ENCODE results near the gene FRMD4A. TPM values are rescaled to one million over a fixed set of nuclear protein-coding genes. Genes with fewer than 3 reads are reported as not detected.

The FRMD4A gene
- total and polyA plus RNA-seq, 10 of the 15 experiments (the other 5 are each of a cell fraction or from before 2014, with no cell fraction given): 17.8 to 75.2 (median 39.1) TPM

DNA sequence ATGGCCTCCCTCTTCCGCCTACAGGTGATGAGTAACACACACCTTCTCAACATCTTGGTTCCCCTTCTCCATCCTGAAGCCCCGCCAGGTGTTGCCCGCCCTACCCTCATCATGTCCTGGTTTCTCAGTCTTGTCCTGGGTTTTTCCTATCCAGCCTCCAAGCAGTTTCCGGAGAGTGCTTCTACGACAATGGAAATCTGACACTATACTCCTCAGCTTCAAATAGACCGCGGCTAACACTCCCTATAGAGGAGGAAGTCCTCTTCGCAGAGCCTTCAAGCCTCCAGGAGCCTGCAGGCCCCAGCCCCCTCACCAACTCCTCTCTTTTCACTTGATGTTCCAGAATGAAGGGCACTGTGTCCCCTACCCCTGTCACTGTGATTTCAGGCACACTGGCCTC is 596.6 kb downstream of the FRMD4A start (continued):
- TF ChIP-seq SPI1 (IDR thresholded peaks at IDR 0.05; ENCODE audit: borderline replicate concordance, insufficient read depth, low read depth, low read length): no peak
- no peak for TF ChIP-seq SREBF1 (IDR thresholded peaks at IDR 0.05; ENCODE audit: low read length)
- TF ChIP-seq RELA (IDR thresholded peaks at IDR 0.05; ENCODE audit: borderline replicate concordance, partially characterized antibody): no peak
- no peak for TF ChIP-seq ESRRA (IDR thresholded peaks at IDR 0.05; ENCODE audit: low read length)
- TF ChIP-seq HDGF (IDR thresholded peaks at IDR 0.05): no peak
- TF ChIP-seq, protein P1, sequence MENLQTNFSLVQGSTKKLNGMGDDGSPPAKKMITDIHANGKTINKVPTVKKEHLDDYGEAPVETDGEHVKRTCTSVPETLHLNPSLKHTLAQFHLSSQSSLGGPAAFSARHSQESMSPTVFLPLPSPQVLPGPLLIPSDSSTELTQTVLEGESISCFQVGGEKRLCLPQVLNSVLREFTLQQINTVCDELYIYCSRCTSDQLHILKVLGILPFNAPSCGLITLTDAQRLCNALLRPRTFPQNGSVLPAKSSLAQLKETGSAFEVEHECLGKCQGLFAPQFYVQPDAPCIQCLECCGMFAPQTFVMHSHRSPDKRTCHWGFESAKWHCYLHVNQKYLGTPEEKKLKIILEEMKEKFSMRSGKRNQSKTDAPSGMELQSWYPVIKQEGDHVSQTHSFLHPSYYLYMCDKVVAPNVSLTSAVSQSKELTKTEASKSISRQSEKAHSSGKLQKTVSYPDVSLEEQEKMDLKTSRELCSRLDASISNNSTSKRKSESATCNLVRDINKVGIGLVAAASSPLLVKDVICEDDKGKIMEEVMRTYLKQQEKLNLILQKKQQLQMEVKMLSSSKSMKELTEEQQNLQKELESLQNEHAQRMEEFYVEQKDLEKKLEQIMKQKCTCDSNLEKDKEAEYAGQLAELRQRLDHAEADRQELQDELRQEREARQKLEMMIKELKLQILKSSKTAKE (IDR thresholded peaks at IDR 0.05; ENCODE audit: low read depth, poor library complexity, severe bottlenecking): no peak
- TF ChIP-seq CREM (IDR thresholded peaks at IDR 0.05; ENCODE audit: low read depth): no peak
- no peak for TF ChIP-seq GABPA (IDR thresholded peaks at IDR 0.05; ENCODE audit: low read depth)
- no peak for TF ChIP-seq MEF2B (IDR thresholded peaks at IDR 0.05; ENCODE audit: partially characterized antibody, poor library complexity, severe bottlenecking)
- TF ChIP-seq, protein P2, sequence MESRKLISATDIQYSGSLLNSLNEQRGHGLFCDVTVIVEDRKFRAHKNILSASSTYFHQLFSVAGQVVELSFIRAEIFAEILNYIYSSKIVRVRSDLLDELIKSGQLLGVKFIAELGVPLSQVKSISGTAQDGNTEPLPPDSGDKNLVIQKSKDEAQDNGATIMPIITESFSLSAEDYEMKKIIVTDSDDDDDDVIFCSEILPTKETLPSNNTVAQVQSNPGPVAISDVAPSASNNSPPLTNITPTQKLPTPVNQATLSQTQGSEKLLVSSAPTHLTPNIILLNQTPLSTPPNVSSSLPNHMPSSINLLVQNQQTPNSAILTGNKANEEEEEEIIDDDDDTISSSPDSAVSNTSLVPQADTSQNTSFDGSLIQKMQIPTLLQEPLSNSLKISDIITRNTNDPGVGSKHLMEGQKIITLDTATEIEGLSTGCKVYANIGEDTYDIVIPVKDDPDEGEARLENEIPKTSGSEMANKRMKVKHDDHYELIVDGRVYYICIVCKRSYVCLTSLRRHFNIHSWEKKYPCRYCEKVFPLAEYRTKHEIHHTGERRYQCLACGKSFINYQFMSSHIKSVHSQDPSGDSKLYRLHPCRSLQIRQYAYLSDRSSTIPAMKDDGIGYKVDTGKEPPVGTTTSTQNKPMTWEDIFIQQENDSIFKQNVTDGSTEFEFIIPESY (IDR thresholded peaks at IDR 0.05): no peak
- no peak for TF ChIP-seq NFIC (IDR thresholded peaks at IDR 0.05; ENCODE audit: low read depth, low read length)
- TF ChIP-seq NBN (IDR thresholded peaks at IDR 0.05): no peak

Measured in GM12878 (cell line).